KMS-11 (cell line): ENCODE data around the gene PGM1.

ENCODE experiments used
- H2AFZ ChIP-seq: fragments of 200-600 bp; sonication (generic); 2 replicates; pipeline ENCODE4 v1.6.1; 2016; ENCODE audit warnings: antibody characterized with exemption, mixed run types, low read depth
- H3K27ac ChIP-seq: fragments of 200-600 bp; sonication (generic); 2 replicates; pipeline ENCODE4 v1.6.1; 2016; ENCODE audit warnings: mild to moderate bottlenecking, mixed run types
- H3K27me3 ChIP-seq: fragments of 200-600 bp; sonication (generic); 2 replicates; pipeline ENCODE4 v1.6.1; 2017; ENCODE audit warnings: mild to moderate bottlenecking, low read depth, mixed run types, moderate library complexity; ENCODE audit not compliant: insufficient read depth
- H3K36me3 ChIP-seq: fragments of 200-600 bp; sonication (generic); 2 replicates; pipeline ENCODE4 v1.6.1; 2017; ENCODE audit warnings: mild to moderate bottlenecking, mixed run types; ENCODE audit not compliant: insufficient read depth
- H3K4me1 ChIP-seq: fragments of 200-600 bp; sonication (generic); 2 replicates; pipeline ENCODE4 v1.6.1; 2016; ENCODE audit warnings: mild to moderate bottlenecking, low read depth, mixed run types; ENCODE audit not compliant: poor library complexity, severe bottlenecking
- H3K4me2 ChIP-seq: fragments of 200-600 bp; sonication (generic); 2 replicates; pipeline ENCODE4 v1.7.0; 2016; ENCODE audit warnings: mild to moderate bottlenecking, mixed run types
- H3K4me3 ChIP-seq: fragments of 200-600 bp; sonication (generic); IDR thresholded peaks from 2 replicates; pipeline ENCODE4 v1.6.1; 2017; ENCODE audit warnings: low read depth, low read length, mixed read lengths; ENCODE audit not compliant: insufficient read depth
- H3K79me2 ChIP-seq: fragments of 200-600 bp; sonication (generic); 2 replicates; pipeline ENCODE4 v1.6.1; 2016; ENCODE audit warnings: low read depth, mixed run types; ENCODE audit not compliant: insufficient read depth
- H3K9ac ChIP-seq: fragments of 200-600 bp; sonication (generic); 2 replicates; pipeline ENCODE4 v1.6.1; 2016; ENCODE audit warnings: mild to moderate bottlenecking, mixed run types
- H4K20me1 ChIP-seq: fragments of 200-600 bp; sonication (generic); 2 replicates; pipeline ENCODE4 v1.6.1; 2016; ENCODE audit warnings: mild to moderate bottlenecking, mixed run types; ENCODE audit not compliant: insufficient read depth
- CTCF ChIP-seq: fragments of 200-600 bp; sonication (generic); conservative IDR thresholded peaks from 2 replicates; pipeline ENCODE4 v1.6.1; 2017; ENCODE audit warnings: low read depth, mild to moderate bottlenecking, antibody characterized with exemption, low read length, moderate library complexity, mixed read lengths

PGM1 gene

GRCh38 chr1:63663301-63663700, 70.1 kb downstream of the PGM1 start:
- H3K36me3 ChIP-seq = no peaks in the 10 kb centered on the region

GRCh38 chr1:63663873-63664272, 70.7 kb downstream of the PGM1 start:
- no peak overlapping the region for H3K27ac ChIP-seq
- no peak overlapping the region for H3K4me2 ChIP-seq
- H3K36me3 ChIP-seq = no peaks in the 10 kb centered on the region
- no peaks in the 10 kb centered on the region for H3K4me1 ChIP-seq
- no peak overlapping the region for H3K4me3 ChIP-seq
- no peaks in the 10 kb centered on the region for H3K27me3 ChIP-seq
- no peak for TF ChIP-seq CTCF
- no peak overlapping the region for H2AFZ ChIP-seq
- H3K9ac ChIP-seq = no peak overlapping the region
- no peaks in the 10 kb centered on the region for H3K79me2 ChIP-seq
- no peaks in the 10 kb centered on the region for H4K20me1 ChIP-seq

More at GRCh38 chr1:63663301-63663700, 70.1 kb downstream of the PGM1 start:
- no peaks in the 10 kb centered on the region for H3K79me2 ChIP-seq
- TF ChIP-seq CTCF = no peak
- H2AFZ ChIP-seq = no peak overlapping the region
- no peak overlapping the region for H3K4me2 ChIP-seq
- H4K20me1 ChIP-seq = no peaks in the 10 kb centered on the region
- H3K4me3 ChIP-seq = no peak overlapping the region
- H3K4me1 ChIP-seq = no peaks in the 10 kb centered on the region
- no peak overlapping the region for H3K27ac ChIP-seq
- no peak overlapping the region for H3K9ac ChIP-seq
- no peaks in the 10 kb centered on the region for H3K27me3 ChIP-seq

- Histone ChIP-seq H3K27me3 (no peaks in the 10 kb centered on the region), H3K4me2 (no peak overlapping the region), H3K27ac (no peak overlapping the region), H3K4me1 (no peaks in the 10 kb centered on the region), H3K79me2 (no peaks in the 10 kb centered on the region), H3K4me3 (no peak overlapping the region), H3K9ac (no peak overlapping the region), H3K36me3 (no peaks in the 10 kb centered on the region), H2AFZ (no peak overlapping the region), H4K20me1 (no peaks in the 10 kb centered on the region)
- no peak for TF ChIP-seq CTCF
Observed at GRCh38 chr1:63664742-63665141, 71.5 kb downstream of the PGM1 start.

- H3K27ac ChIP-seq = no peak overlapping the region
- no peak for TF ChIP-seq CTCF
- H3K27me3 ChIP-seq = no peaks in the 10 kb centered on the region
- no peak overlapping the region for H3K9ac ChIP-seq
- H3K79me2 ChIP-seq = no peaks in the 10 kb centered on the region
- H3K4me2 ChIP-seq = no peak overlapping the region
- no peaks in the 10 kb centered on the region for H3K36me3 ChIP-seq
- H4K20me1 ChIP-seq = no peaks in the 10 kb centered on the region
- H3K4me1 ChIP-seq = no peaks in the 10 kb centered on the region
- H3K4me3 ChIP-seq = no peak overlapping the region
- H2AFZ ChIP-seq = no peak overlapping the region
Observed at GRCh38 chr1:63665410-63665809, 72.2 kb downstream of the PGM1 start.
